GM12891 (cell line): ENCODE data around the gene DCP1A.

Experiments
- PAX5 ChIP-seq: IDR thresholded peaks from 2 replicates; pipeline ENCODE4 v1.6.1; 2011; ENCODE audit warnings: low read length, moderate library complexity, mild to moderate bottlenecking; ENCODE audit not compliant: insufficient read depth, severe bottlenecking
- TAF1 ChIP-seq: IDR thresholded peaks from 2 replicates; pipeline ENCODE4 v1.6.1; 2011; ENCODE audit warnings: low read depth, low read length, control low read depth

DNA sequence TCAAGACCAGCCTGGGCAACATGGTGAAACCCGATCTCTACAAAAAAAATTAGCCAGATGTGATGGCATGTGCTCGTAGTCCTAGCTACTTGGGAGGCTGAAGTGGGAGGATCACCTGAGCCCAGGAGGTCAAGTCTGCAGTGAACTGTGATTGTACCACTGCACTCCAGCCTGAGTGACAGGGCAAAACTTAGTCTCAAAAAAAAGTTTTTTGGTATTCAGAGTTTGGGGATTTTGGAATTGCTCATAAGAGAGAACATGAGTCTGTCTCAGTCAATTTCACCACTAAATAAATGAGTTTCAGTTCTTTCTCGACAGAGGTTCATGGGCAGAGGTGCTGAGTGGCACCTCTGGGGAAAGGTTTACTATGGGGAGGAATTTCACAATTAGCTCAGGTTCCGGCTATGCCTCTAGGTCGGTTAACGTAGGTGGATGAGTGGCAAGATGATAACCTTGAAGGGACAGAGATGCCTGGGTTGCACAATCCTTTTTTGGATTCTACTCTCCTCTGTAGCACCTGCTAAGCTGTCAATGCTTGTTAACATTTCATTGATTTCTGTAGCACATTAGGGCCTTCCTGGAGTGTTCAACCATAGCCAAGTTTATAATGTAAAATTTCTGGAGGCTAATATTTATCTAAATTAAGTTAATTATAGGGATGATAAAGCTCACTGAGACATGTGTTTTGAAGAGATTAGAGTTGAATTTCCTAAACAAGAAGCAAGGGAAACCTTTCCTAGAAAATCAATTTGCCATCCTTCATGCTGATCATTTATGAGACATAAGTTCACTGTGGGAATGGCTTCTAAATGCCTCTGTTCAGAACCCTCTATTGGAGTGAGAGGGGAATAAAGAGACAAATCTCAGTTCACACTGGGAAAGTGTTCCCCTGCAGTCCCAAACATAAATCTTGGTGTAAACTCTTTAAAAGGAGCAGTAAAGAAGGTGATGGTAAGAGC lies 37.4 kb upstream of the DCP1A start:
- TF ChIP-seq PAX5 (no peak), TAF1 (no peak)
